ENCODE data around the gene FLNB. TPM values are rescaled to one million over a fixed set of nuclear protein-coding genes. Genes with fewer than 3 reads are reported as not detected.
A peak's percentile ranks its signal among the peaks of the same experiment; 100 is the strongest.

FLNB gene
- total and polyA plus RNA-seq, 8 donors, result 80.1 to 126 (median 93.3) TPM

GRCh38 chr3:58085616-58086015 is 77.4 kb downstream of the FLNB start:
- TF ChIP-seq CTCF (IDR thresholded peaks at IDR 0.05), result no peak
- ATAC-seq (no peak), DNase-seq (no peak)
- H3K27ac ChIP-seq, result peak overlapping the region in 1 of 2 donors; percentile 18
- H3K4me3 ChIP-seq, result no peak overlapping the region
- intact Hi-C loops (cut with DNase I), result no loop called here
- H3K27me3 ChIP-seq, result no peaks in the 10 kb centered on the region
- peaks cover 0 to 2% of the 10 kb centered on the region in 2 donors for H3K4me1 ChIP-seq
- no peaks in the 10 kb centered on the region for H3K36me3 ChIP-seq
- no peaks in the 10 kb centered on the region for H3K9me3 ChIP-seq

GRCh38 chr3:58088501-58088900 is 80.3 kb downstream of the FLNB start:
- intact Hi-C loops (cut with DNase I), result no loop called here

GRCh38 chr3:58090351-58090750 is 82.1 kb downstream of the FLNB start:
- H3K4me1 ChIP-seq, result no peaks in the 10 kb centered on the region
- no peak overlapping the region for H3K4me3 ChIP-seq
- H3K27ac ChIP-seq, result no peak overlapping the region
- no peaks in the 10 kb centered on the region for H3K27me3 ChIP-seq
- ATAC-seq (no peak), DNase-seq (no peak)
- H3K36me3 ChIP-seq, result peaks cover 0 to 6% of the 10 kb centered on the region in 2 donors
- TF ChIP-seq CTCF (IDR thresholded peaks at IDR 0.05), result no peak
- intact Hi-C loops (cut with DNase I), result no loop called here
- no peaks in the 10 kb centered on the region for H3K9me3 ChIP-seq

More at GRCh38 chr3:58088501-58088900, 80.3 kb downstream of the FLNB start:
- no peaks in the 10 kb centered on the region for H3K9me3 ChIP-seq
- H3K36me3 ChIP-seq, result no peaks in the 10 kb centered on the region
- no peaks in the 10 kb centered on the region for H3K27me3 ChIP-seq
- TF ChIP-seq CTCF (IDR thresholded peaks at IDR 0.05), result no peak
- H3K4me1 ChIP-seq, result peaks cover 0 to 1% of the 10 kb centered on the region in 2 donors
- no peak overlapping the region for H3K4me3 ChIP-seq
- no peak for DNase-seq
- ATAC-seq, result no peak
- no peak overlapping the region for H3K27ac ChIP-seq

- Histone ChIP-seq H3K4me1 (no peaks in the 10 kb centered on the region), H3K36me3 (peaks cover 0 to 26% of the 10 kb centered on the region in 2 donors), H3K27ac (no peak overlapping the region), H3K9me3 (no peaks in the 10 kb centered on the region), H3K4me3 (no peak overlapping the region), H3K27me3 (no peaks in the 10 kb centered on the region)
- no peak for DNase-seq
- intact Hi-C loops (cut with DNase I), result no loop called here
- ATAC-seq, result no peak
- no peak for TF ChIP-seq CTCF (IDR thresholded peaks at IDR 0.05)
Measured at GRCh38 chr3:58092521-58092920, 84.3 kb downstream of the FLNB start.

GRCh38 chr3:58093574-58094195 is 85.5 kb downstream of the FLNB start:
- ATAC-seq (peak; percentile 74), DNase-seq (no peak)
- H3K36me3 ChIP-seq, result peaks cover 0 to 38% of the 10 kb centered on the region in 2 donors
- no peaks in the 10 kb centered on the region for H3K27me3 ChIP-seq
- no peak overlapping the region for H3K4me3 ChIP-seq
- TF ChIP-seq CTCF (IDR thresholded peaks at IDR 0.05), result no peak
- H3K4me1 ChIP-seq, result no peaks in the 10 kb centered on the region
- no peaks in the 10 kb centered on the region for H3K9me3 ChIP-seq
- intact Hi-C loops (cut with DNase I), result no loop called here
- H3K27ac ChIP-seq, result no peak overlapping the region

Data from left lung (tissue), 10 donors.